Measurements from ENCODE around the gene EEF1A2.

EEF1A2 gene

GRCh38 chr20:63498960-63499337, at the start of gene EEF1A2:
EEF1A2 (minus strand) TSS chr20:63499083; CDS start chr20:63497763, 1,320 bp downstream.
- peak; percentile 18 for DNase-seq

GRCh38 chr20:63548542-63548941, 49.7 kb upstream of the EEF1A2 start:
- DNase-seq: no peak

- no peak for DNase-seq
These were observed 49.0 kb upstream of the EEF1A2 start, which contains the start of gene SRMS for GRCh38 chr20:63547725-63548480. SRMS (minus strand) TSS chr20:63547749; CDS start chr20:63547463, 286 bp downstream.

GRCh38 chr20:63546956-63547724, 48.3 kb upstream of the EEF1A2 start:
- no peak for DNase-seq

GRCh38 chr20:63546256-63546955, 47.5 kb upstream of the EEF1A2 start:
- no peak for DNase-seq

DNA sequence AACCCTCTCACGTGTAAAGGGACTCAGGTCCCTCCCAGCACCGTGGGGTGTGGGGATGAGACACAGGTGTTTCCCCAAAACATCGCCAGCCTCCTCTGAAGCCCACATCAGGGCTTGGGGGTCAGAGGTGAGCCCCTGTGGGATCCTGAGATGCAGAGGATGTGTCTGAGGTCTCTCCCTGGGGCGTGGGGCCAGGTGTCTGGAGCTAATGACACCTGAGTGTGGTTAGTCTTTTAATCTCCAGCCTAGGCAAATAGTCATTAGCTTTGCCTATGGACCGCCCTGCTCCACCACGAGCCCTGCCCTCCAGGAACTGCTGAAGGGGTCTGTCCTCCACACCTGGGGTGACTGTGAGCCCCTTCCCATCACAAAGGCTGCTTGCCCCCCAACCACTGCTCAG, 46.9 kb upstream of the EEF1A2 start:
- DNase-seq: no peak

DNA sequence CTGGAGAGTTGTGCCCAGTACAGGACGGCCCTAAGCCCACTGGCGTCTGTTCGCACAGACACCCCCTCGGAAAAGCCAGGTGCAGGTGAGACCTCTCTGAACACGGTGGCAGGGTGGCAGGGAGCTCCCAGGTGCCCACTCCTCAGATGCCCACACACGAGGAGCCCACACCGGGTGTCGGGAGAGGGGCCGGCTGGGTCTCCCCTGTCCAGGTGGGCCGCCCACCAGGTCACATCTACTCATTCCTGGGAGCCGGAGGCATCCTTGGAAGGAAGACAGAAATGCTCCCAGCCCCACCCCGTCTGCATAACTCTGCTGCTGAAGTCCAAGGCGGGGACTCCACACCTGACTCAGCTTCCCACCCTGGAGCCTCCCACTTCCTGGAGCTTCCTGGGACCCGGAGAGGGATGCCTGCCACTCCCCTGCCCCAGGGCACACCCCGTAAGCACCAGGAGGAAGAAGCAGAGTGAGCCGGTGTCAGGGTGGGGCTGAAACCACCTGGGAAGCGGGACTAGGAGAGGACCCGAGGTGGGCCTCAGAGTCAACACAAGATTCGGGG, 46.2 kb upstream of the EEF1A2 start:
- DNase-seq: no peak

- DNase-seq: no peak
These were observed 45.5 kb upstream of the EEF1A2 start for GRCh38 chr20:63544241-63544957.

- DNase-seq: no peak
These were observed 44.9 kb upstream of the EEF1A2 start for GRCh38 chr20:63543733-63544132.

- DNase-seq: no peak
These were observed 44.2 kb upstream of the EEF1A2 start for GRCh38 chr20:63543131-63543530.

DNA sequence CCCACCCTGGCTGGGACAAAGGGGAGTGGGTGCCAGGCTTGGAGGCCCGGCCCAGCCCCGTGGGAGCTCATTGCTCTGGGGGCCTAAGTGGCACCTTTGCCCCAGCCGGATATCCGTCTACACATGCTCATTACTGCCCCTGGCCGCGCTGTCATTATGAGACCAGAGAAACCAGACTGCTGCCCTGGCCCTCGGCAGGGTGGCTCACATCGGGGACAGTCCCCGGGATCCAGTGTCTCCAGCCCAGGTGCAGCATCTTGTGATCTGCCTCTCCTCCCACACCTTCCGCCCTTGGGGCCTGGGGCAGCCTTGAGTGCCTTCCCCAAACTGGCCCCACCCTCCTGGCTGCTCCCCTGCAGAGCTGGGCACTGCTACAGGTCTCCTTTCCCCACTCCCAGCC, 43.8 kb upstream of the EEF1A2 start:
- no peak for DNase-seq

- no peak for DNase-seq
These were observed 43.2 kb upstream of the EEF1A2 start for GRCh38 chr20:63542031-63542559.

DNA sequence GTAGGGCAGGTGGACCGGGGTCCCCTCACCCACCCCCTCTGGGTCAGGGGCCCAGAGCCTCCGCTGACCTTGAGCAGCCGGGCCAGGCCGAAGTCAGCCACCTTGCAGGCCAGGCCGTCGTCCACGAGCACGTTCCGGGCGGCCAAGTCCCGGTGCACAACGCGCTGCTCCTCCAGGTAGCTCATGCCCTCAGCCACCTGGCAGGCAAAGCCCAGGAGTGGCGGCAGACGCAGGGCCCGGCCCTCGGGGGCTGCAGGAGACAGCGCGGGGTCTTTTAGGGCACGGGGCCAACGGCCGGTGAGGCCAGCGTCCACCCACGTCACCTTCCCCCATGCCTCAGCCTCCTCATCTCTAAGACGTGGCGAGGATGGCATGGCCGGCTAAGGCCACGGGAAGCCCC, 42.5 kb upstream of the EEF1A2 start:
- no peak for DNase-seq

DNA sequence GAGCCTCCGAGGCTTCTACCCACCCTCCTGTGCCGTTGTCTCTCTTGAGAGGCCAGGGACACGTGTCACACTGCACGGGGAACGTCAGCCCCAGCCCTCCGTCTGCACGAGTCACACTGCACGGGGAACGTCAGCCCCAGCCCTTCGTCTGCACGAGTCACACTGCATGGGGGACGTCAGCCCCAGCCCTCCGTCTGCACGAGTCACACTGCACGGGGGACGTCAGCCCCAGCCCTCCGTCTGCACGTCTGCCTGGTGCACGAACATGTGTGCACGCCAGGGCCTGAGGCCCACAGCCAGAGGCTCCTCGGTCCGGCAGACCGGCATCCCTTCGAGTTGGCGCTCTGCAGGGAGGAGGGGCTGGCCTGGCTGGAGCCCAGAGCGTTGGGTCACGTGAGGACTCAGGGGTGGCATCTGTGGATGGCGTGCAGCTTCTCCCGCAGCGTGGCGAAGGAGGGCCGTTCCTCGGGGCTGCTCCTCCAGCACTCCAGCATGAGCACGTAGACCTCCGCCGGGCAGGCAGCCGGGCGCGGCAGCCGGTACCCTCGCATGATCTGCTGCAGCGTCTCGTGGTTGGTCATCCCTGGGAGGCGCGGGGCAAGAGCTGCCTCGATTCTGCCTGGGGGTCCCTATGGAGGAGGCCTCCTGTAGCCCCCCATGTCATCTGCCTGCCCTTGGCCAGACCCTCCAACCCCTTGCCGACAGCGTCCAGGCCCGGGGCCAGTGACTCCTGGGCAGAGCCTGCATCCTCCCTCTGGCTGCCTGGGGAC, 41.7 kb upstream of the EEF1A2 start:
- DNase-seq: no peak

DNA sequence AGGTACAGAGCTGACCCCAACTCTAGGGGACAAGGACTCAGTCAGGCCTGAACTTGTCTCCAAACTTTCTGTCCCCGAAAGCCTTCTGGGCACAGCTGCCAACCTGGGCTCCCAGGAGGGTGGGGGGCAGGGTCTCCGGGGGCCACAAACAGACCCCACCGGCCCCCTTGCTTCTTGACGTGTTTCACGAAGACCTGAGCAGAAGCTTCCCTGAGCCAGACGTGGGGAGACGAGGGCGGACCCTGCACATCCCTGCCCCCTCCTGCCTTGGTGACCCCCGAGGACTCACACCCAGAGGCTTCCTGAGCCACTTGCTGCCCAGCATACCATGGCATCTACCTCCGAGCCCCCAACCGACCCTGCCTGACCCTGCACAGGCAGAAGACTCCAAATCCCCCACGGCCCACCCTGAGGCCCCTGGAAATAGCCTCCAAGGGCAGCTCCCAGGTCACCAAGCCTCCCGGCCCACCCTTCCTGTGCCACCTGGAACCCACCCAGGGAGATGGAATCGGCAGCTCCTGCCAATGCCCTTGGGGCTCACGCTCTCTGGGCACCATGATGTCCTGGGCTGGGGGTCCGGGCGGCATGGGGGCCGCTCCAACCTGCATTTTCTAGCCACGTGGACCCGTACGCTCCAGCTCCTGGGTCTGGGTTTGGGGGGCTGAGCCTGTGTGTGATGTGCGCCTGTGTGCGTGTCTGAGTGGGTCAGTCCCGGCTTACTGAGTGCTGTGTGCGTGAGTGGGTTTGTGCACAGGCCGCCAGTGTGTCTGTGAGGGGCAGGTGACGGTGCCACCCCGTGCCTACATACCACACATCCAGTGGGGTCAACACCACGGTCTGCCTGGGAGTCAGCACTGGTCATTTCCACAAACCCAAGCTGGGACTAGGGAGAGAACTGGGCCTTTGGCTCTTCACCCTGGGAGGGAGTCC, 40.8 kb upstream of the EEF1A2 start:
- no peak for DNase-seq

DNA sequence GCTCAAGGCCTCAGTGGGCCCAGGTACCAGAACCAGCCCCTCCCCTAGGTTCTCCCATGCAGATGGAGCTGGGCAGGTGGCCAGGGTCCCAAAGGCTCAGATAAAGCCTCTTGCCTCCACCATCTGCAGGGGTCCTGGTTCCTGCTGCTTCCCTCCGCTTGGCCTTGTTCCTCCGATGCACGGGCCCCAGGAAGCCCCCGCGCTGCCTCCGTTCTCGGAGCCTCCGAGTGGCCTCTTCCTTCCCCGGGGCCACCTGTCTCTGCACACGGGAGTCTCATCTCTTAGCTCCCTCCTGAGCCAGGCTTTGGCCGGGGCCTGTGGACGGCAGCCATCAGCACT, 40.2 kb upstream of the EEF1A2 start:
- no peak for DNase-seq

DNA sequence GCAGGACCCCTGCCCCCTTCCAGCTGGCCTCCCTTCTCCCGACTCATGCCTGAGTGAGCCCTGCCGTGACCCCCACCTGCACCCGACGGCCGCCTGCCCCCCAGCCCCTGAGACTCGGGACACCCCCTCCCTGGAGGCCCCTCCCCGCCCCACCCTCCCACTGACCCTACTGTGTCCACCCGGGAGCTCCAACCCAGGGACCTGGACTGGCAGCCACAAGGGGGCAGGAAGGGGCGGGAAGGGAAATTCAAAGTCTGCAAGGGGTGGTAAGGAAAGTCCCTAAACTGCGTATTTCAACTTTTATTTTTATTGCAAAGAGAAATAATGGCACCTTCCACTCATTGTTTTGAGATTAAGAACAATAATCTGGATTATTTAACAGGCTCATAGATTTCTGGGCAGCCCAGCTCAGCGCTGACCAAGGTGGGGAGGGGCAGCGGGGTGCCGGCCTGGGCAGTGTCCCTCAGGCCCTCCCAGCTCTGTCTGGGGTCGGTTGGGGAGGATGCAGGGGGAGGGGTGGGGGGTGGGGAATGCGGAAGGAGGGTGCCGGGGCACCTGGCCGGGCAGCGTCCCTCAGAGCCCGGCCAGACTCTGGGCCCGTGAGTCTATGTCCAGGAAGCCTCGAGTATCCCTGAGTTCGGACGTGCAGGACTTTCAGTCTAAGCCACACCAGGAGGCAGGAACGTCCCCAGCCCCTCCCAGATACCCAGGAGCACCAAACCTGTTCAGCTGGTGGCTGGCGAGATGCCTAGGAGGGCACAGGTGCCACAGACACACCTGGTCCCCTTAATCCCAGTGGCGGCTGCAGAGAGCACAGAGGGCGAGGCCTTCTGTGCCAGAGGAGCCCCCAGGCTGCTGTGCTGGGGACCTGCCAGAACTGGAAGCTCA, 39.6 kb upstream of the EEF1A2 start:
- DNase-seq: peak; percentile 27

DNA sequence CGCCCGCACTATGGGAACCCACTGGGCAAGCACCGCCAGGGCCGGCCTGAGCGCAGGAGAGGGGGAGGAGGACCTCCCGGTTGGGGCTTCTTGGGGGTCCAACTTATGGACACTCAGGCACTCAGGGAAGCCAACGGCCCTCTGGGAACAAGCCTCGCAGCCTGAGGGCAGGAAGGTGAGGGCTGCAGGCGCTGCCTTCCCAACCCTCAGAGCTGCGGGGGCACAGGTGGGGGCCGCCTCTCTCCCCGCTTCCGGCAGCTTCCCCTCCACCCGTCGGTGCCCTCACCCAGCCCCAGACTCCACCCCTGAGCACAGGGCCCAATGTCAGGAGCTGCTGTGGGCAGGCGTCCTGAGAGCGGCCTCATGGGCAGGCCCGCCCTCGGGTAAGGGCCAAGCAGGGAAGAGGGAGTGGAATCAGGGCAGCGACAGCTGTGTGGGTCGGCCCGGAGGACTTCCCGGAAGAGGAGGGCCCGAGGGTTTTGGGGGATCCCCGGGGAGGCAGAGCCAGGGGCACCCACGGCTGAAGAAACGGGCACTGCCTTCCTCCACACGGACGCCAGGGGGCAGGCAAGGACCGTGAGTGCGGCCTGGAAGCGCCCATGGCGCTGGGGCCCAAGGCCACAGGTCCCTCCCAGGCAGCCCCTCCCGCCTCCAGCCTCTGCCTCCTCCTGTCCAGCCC, 38.8 kb upstream of the EEF1A2 start:
- DNase-seq: peak; percentile 99

DNA sequence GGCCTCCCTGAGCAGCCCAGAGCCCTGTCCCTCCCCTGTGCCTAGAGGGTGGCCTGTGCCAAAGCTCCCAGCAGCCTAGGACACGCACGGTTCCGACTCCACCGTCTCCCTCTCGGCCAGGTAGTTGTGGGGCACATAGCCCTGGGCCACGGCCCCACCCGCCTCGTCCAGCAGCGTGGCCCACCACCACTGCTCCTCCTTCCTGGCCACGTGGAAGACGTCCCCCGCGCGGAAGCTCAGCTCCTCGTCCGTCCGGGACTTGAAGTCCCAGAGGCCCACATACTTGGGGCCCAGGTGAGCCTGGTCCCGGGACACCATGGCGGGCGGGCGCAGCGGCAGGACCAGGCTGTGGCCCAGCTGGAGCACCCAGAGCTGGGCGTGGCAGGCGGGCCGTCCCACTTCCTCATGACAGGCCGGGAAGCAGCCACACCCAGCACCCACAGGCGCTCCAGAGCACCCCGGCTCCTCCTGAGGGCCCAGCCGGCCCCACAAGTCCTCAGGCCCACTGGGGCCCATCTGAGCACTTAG, 38.2 kb upstream of the EEF1A2 start, which contains the start of gene PTK6:
Gene PTK6, minus strand, starts transcription at position 380 of the 528 bp plus-strand sequence. Its CDS starts 62 bp downstream, at position 318.
- peak; percentile 86 for DNase-seq
